IMR-90 (cell line): Measurements from ENCODE around the gene HMGN1. TPM values are rescaled to one million over a fixed set of nuclear protein-coding genes. Genes with fewer than 3 reads are reported as not detected.

ENCODE experiments used
- ATAC-seq: fragments of 200-7000 bp; cut with Tn5 transposase; 2 replicates; pipeline ENCODE4 v1.9.1; 2020; ENCODE audit warnings: low read depth, mild to moderate bottlenecking, moderate library complexity
- BruUV-seq: library from RNA; stranded (reverse); fragments of 400-500 nt; replicated peaks from 2 replicates; lab custom pipeline; 2021; lab: Mats Ljungman, UMichigan
- CTCF ChIA-PET: fragments of 300-600 bp; formaldehyde crosslinking; extraction: SDS; loops from one replicate; lab custom pipeline; 2021; ENCODE audit warnings: antibody characterized with exemption; lab: Yijun Ruan, JAX
- POLR2A ChIA-PET: fragments of 300-600 bp; sonication (Branson Sonifier 250); formaldehyde crosslinking; loops from one replicate; lab custom pipeline; 2022; ENCODE audit warnings: antibody characterized with exemption; ENCODE audit not compliant: unreplicated experiment; lab: Charles Lee
- DNase-seq: peaks from one replicate; pipeline ENCODE4 v3.0.0; 2013
- H2AFZ ChIP-seq: replicated peaks from 2 replicates; pipeline ENCODE3; 2013; ENCODE audit warnings: low read length, mild to moderate bottlenecking; ENCODE audit not compliant: poor library complexity
- H2AK5ac ChIP-seq: 2 replicates; pipeline ENCODE4 v1.6.1; 2013; ENCODE audit warnings: low read depth, low read length, inconsistent platforms
- H2AK9ac ChIP-seq: replicated peaks from 2 replicates; pipeline ENCODE3; 2013; ENCODE audit warnings: mild to moderate bottlenecking, low read depth, low read length, moderate library complexity; ENCODE audit not compliant: poor library complexity
- H2BK120ac ChIP-seq: 2 replicates; pipeline ENCODE4 v1.6.1; 2013; ENCODE audit warnings: low read depth, low read length, inconsistent platforms
- H2BK15ac ChIP-seq: 3 replicates; pipeline ENCODE4 v1.6.1; 2013; ENCODE audit warnings: low read depth, low read length, inconsistent platforms
- H2BK20ac ChIP-seq: 2 replicates; pipeline ENCODE4 v1.6.1; 2013; ENCODE audit warnings: low read depth, mild to moderate bottlenecking, inconsistent platforms, low read length, moderate library complexity
- H2BK5ac ChIP-seq: 2 replicates; pipeline ENCODE4 v1.6.1; 2013; ENCODE audit warnings: mild to moderate bottlenecking, low read depth, low read length, inconsistent platforms; ENCODE audit not compliant: poor library complexity, severe bottlenecking
- H3K14ac ChIP-seq: replicated peaks from 2 replicates; pipeline ENCODE4 v1.6.1; 2013; ENCODE audit warnings: low read depth, low read length, inconsistent platforms
- H3K18ac ChIP-seq: 2 replicates; pipeline ENCODE4 v1.6.1; 2013; ENCODE audit warnings: low read depth, low read length, control low read depth
- H3K23ac ChIP-seq: 2 replicates; pipeline ENCODE4 v1.6.1; 2013; ENCODE audit warnings: low read depth, low read length, inconsistent platforms
- H3K27ac ChIP-seq: 2 replicates; pipeline ENCODE4 v1.5.1; 2013; ENCODE audit warnings: mild to moderate bottlenecking, control low read depth, low read length; ENCODE audit not compliant: insufficient read depth
- H3K27me3 ChIP-seq: 2 replicates; pipeline ENCODE4 v1.6.1; 2013; ENCODE audit warnings: low read length; ENCODE audit not compliant: control insufficient read depth, insufficient read depth
- H3K36me3 ChIP-seq: 2 replicates; pipeline ENCODE4 v1.6.1; 2013; ENCODE audit warnings: low read length, mixed read lengths; ENCODE audit not compliant: control insufficient read depth, insufficient read depth
- H3K4ac ChIP-seq: 2 replicates; pipeline ENCODE4 v1.6.1; 2013; ENCODE audit warnings: low read depth, low read length, inconsistent platforms
- H3K4me1 ChIP-seq: 2 replicates; pipeline ENCODE4 v1.6.1; 2013; ENCODE audit warnings: low read length, mixed read lengths; ENCODE audit not compliant: control insufficient read depth, insufficient read depth
- H3K4me2 ChIP-seq: 2 replicates; pipeline ENCODE4 v1.6.1; 2013; ENCODE audit warnings: low read depth, mild to moderate bottlenecking, control low read depth, low read length, moderate library complexity
- H3K4me3 ChIP-seq: 2 replicates; pipeline ENCODE4 v1.5.1; 2013; ENCODE audit warnings: low read depth, mild to moderate bottlenecking, control low read depth, low read length, moderate library complexity; ENCODE audit not compliant: insufficient read depth
- H3K56ac ChIP-seq: 2 replicates; pipeline ENCODE4 v1.6.1; 2013; ENCODE audit warnings: low read length, inconsistent platforms; ENCODE audit not compliant: insufficient read depth; ENCODE audit errors: extremely low read depth
- H3K79me1 ChIP-seq, 2 experiments: 2 replicates each; pipeline ENCODE4 v1.6.1; 2013; ENCODE audit warnings: low read length in 2 of 2, inconsistent platforms in 1 of 2, low read depth in 1 of 2
- H3K9ac ChIP-seq: 2 replicates; pipeline ENCODE4 v1.6.1; 2013; ENCODE audit warnings: low read depth, low read length, control low read depth
- H3K9me1 ChIP-seq: 2 replicates; pipeline ENCODE4 v1.6.1; 2013; ENCODE audit warnings: low read length, inconsistent platforms; ENCODE audit not compliant: insufficient read depth
- H3K9me3 ChIP-seq: 2 replicates; pipeline ENCODE4 v1.6.1; 2013; ENCODE audit warnings: low read length; ENCODE audit not compliant: control insufficient read depth, insufficient read depth
- H4K20me1 ChIP-seq: 2 replicates; pipeline ENCODE4 v1.6.1; 2013; ENCODE audit warnings: low read length, inconsistent platforms; ENCODE audit not compliant: insufficient read depth
- H4K5ac ChIP-seq: 2 replicates; pipeline ENCODE4 v1.6.1; 2013; ENCODE audit warnings: mild to moderate bottlenecking, low read depth, low read length, control low read depth
- H4K8ac ChIP-seq, 2 experiments: 2 replicates each; pipeline ENCODE4 v1.6.1; 2013; ENCODE audit warnings: low read depth in 2 of 2, low read length in 2 of 2, control low read depth in 1 of 2, inconsistent platforms in 1 of 2
- H4K91ac ChIP-seq: 2 replicates; pipeline ENCODE4 v1.6.1; 2013; ENCODE audit warnings: low read depth, low read length, inconsistent platforms; ENCODE audit not compliant: insufficient read depth
- BHLHE40 ChIP-seq: fragments of 150-350 bp; IDR thresholded peaks from 2 replicates; pipeline ENCODE4 v1.6.1; 2016; ENCODE audit warnings: mild to moderate bottlenecking, low read depth, low read length
- CEBPB ChIP-seq: IDR thresholded peaks from 2 replicates; pipeline ENCODE4 v1.6.1; 2012; ENCODE audit warnings: low read depth, low read length, improper control_type of control experiment
- CHD1 ChIP-seq: IDR thresholded peaks from 2 replicates; pipeline ENCODE4 v1.6.1; 2012; ENCODE audit warnings: low read depth, low read length, improper control_type of control experiment
- FOS ChIP-seq: fragments of 150-350 bp; IDR thresholded peaks from 2 replicates; pipeline ENCODE4 v1.6.1; 2016; ENCODE audit warnings: low read depth, low read length
- MAFK ChIP-seq: IDR thresholded peaks from 2 replicates; pipeline ENCODE4 v1.6.1; 2012; ENCODE audit warnings: low read depth, low read length, improper control_type of control experiment
- MAZ ChIP-seq: IDR thresholded peaks from 2 replicates; pipeline ENCODE4 v1.6.1; 2012; ENCODE audit warnings: low read depth, mild to moderate bottlenecking, low read length, improper control_type of control experiment, moderate library complexity, borderline replicate concordance
- MXI1 ChIP-seq: IDR thresholded peaks from 2 replicates; pipeline ENCODE4 v1.6.1; 2012; ENCODE audit warnings: low read depth, mild to moderate bottlenecking, low read length, moderate library complexity, borderline replicate concordance
- NFE2L2 ChIP-seq: fragments of 150-350 bp; IDR thresholded peaks from 2 replicates; pipeline ENCODE4 v1.6.1; 2016; ENCODE audit warnings: low read depth, mild to moderate bottlenecking, low read length
- POLR2A ChIP-seq: IDR thresholded peaks from 2 replicates; pipeline ENCODE4 v1.6.1; 2012; ENCODE audit warnings: mild to moderate bottlenecking, low read depth, low read length
- RCOR1 ChIP-seq: IDR thresholded peaks from 2 replicates; pipeline ENCODE4 v1.6.1; 2012; ENCODE audit warnings: mild to moderate bottlenecking, low read length, improper control_type of control experiment; ENCODE audit not compliant: insufficient replicate concordance
- RFX5 ChIP-seq: IDR thresholded peaks from 2 replicates; pipeline ENCODE4 v1.8.0; 2012; ENCODE audit warnings: low read depth, mild to moderate bottlenecking, low read length, moderate library complexity
- WGBS, 2 experiments: methylation state at CpG; one replicate each; pipeline versions ENCODE4 v1.1.5 to v1.1.7; 2013; ENCODE audit warnings: missing lambda C conversion rate in 2 of 2; ENCODE audit not compliant: insufficient read length in 1 of 2; ENCODE audit errors: extremely low coverage in 2 of 2; 5-methylcytosine and 5-hydroxymethylcytosine counted together
- dilution Hi-C: fragments of 300-500 bp; cut with HindIII; formaldehyde crosslinking; loops from one replicate; pipeline ENCODE4 v1.14.3; 2018; ENCODE audit warnings: low sequenced_read_pairs; ENCODE audit not compliant: unreplicated experiment
- in situ Hi-C: fragments of 300-500 bp; cut with MboI; formaldehyde crosslinking; loops from 3 replicates; pipeline ENCODE4 v1.14.3; 2019; ENCODE audit warnings: low sequenced_read_pairs, inconsistent platforms, mixed read lengths
- intact Hi-C: fragments of 100-400 bp; cut with micrococcal nuclease; formaldehyde crosslinking; loops from 2 replicates; pipeline ENCODE4 v1.10.0; 2022
- polyA plus RNA-seq, 3 experiments: library from polyadenylated mRNA; depleted of rRNA; stranded (reverse); fragments of >200 nt; gene quantifications; 2 replicates each; pipeline ENCODE4 v1.2.3, GENCODE V29; 2012; ENCODE audit warnings: low replicate concordance in 1 of 3
- total RNA-seq: library from RNA; depleted of rRNA; stranded (reverse); fragments of >200 nt; gene quantifications from 2 replicates; pipeline ENCODE4 v1.2.3, GENCODE V29; 2012
- TF ChIP-seq, protein P1 (sequence below): conservative IDR thresholded peaks from 2 replicates; pipeline ENCODE4 v1.5.1; 2012; ENCODE audit warnings: mild to moderate bottlenecking, low read depth, low read length, improper control_type of control experiment
- TF ChIP-seq, protein P2 (sequence below): fragments of 150-350 bp; IDR thresholded peaks from 2 replicates; pipeline ENCODE4 v1.6.1; 2016; ENCODE audit warnings: low read depth, mild to moderate bottlenecking, low read length, moderate library complexity, borderline replicate concordance
- TF ChIP-seq, protein P3 (sequence below): fragments of 150-350 bp; IDR thresholded peaks from 2 replicates; pipeline ENCODE4 v1.6.1; 2017; ENCODE audit warnings: mild to moderate bottlenecking, antibody characterized with exemption, low read length, low read depth

The HMGN1 gene
- total and polyA plus RNA-seq, 2 of the 4 experiments (the other 2 are of a cell fraction), result 55.2 to 155 TPM

DNA sequence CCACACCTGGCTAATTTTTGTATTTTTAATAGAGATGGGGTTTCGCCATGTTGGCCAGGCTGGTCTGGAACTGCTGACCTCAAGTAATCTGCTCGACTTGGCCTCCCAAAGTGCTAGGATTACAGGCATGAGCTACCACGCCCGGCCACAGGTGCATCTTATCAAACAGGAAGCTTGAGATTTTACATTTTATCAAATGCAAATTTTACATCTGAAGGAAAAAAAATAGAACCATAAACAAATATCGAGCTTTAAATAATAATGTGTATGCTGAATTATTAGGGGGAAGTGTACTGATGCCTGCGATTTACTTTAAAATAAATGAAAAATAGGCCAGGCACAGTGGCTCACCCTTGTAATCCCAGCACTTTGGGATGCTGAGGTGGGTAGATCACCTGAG, 18.9 kb downstream of the HMGN1 start:
- no peak overlapping the region for H3K27ac ChIP-seq
- no peak overlapping the region for H2AK9ac ChIP-seq
- CTCF ChIA-PET, result no interaction called here
- H2BK20ac ChIP-seq, result no peak overlapping the region
- H3K14ac ChIP-seq, result no peak overlapping the region
- no peak overlapping the region for H3K56ac ChIP-seq
- H4K20me1 ChIP-seq, result no peaks in the 10 kb centered on the region
- dilution Hi-C loops (no loop called here), intact Hi-C loops (no loop called here), in situ Hi-C loops (no loop called here)
- TF ChIP-seq MAFK (no peak), FOS (no peak), RCOR1 (no peak), MAZ (no peak), POLR2A (no peak), CHD1 (no peak), CEBPB (no peak), NFE2L2 (no peak), MXI1 (no peak), RFX5 (no peak), BHLHE40 (no peak)
- TF ChIP-seq, protein P1, sequence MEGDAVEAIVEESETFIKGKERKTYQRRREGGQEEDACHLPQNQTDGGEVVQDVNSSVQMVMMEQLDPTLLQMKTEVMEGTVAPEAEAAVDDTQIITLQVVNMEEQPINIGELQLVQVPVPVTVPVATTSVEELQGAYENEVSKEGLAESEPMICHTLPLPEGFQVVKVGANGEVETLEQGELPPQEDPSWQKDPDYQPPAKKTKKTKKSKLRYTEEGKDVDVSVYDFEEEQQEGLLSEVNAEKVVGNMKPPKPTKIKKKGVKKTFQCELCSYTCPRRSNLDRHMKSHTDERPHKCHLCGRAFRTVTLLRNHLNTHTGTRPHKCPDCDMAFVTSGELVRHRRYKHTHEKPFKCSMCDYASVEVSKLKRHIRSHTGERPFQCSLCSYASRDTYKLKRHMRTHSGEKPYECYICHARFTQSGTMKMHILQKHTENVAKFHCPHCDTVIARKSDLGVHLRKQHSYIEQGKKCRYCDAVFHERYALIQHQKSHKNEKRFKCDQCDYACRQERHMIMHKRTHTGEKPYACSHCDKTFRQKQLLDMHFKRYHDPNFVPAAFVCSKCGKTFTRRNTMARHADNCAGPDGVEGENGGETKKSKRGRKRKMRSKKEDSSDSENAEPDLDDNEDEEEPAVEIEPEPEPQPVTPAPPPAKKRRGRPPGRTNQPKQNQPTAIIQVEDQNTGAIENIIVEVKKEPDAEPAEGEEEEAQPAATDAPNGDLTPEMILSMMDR, result no peak
- TF ChIP-seq, protein P2, sequence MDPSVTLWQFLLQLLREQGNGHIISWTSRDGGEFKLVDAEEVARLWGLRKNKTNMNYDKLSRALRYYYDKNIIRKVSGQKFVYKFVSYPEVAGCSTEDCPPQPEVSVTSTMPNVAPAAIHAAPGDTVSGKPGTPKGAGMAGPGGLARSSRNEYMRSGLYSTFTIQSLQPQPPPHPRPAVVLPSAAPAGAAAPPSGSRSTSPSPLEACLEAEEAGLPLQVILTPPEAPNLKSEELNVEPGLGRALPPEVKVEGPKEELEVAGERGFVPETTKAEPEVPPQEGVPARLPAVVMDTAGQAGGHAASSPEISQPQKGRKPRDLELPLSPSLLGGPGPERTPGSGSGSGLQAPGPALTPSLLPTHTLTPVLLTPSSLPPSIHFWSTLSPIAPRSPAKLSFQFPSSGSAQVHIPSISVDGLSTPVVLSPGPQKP, result no peak
- TF ChIP-seq, protein P3, sequence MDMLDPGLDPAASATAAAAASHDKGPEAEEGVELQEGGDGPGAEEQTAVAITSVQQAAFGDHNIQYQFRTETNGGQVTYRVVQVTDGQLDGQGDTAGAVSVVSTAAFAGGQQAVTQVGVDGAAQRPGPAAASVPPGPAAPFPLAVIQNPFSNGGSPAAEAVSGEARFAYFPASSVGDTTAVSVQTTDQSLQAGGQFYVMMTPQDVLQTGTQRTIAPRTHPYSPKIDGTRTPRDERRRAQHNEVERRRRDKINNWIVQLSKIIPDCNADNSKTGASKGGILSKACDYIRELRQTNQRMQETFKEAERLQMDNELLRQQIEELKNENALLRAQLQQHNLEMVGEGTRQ, result no peak
- H2AFZ ChIP-seq, result no peak overlapping the region
- no peak overlapping the region for H3K18ac ChIP-seq
- no peak overlapping the region for H4K91ac ChIP-seq
- no peaks in the 10 kb centered on the region for H3K4me1 ChIP-seq
- H3K4me3 ChIP-seq, result no peak overlapping the region
- no CpG with 5 or more reads among the region's 6 CpGs for WGBS, 2 experiments
- H3K79me1 ChIP-seq, result no peaks in the 10 kb centered on the region
- no peak overlapping the region for H4K8ac ChIP-seq
- no TSS peak for BruUV-seq
- H3K36me3 ChIP-seq, result no peaks in the 10 kb centered on the region
- H2BK15ac ChIP-seq, result no peak overlapping the region
- H2BK120ac ChIP-seq, result no peak overlapping the region
- no peaks in the 10 kb centered on the region for H3K27me3 ChIP-seq
- no peak overlapping the region for H4K5ac ChIP-seq
- no peaks in the 10 kb centered on the region for H3K9me1 ChIP-seq
- no peak for ATAC-seq
- no peak overlapping the region for H3K4ac ChIP-seq
- DNase-seq, result no peak
- H2AK5ac ChIP-seq, result no peak overlapping the region
- H3K23ac ChIP-seq, result no peak overlapping the region
- POLR2A ChIA-PET, result interaction anchor here (0.6 kb wide), 1 partner anchor 16 kb away, joined by 3 read pairs; no protein-coding TSS in a partner anchor
- H3K9me3 ChIP-seq, result no peaks in the 10 kb centered on the region
- no peak overlapping the region for H3K9ac ChIP-seq
- H2BK5ac ChIP-seq, result no peak overlapping the region
- no peak overlapping the region for H3K4me2 ChIP-seq
